HG03025 (cell line): Measurements from ENCODE around the gene HDHD3.
"Not testable (repeated sequence)": the region's sequence is repeated elsewhere in the genome, so short reads cannot be mapped to it uniquely, and the experiment has no call there.

Experiments
- ATAC-seq: cut with Tn5 transposase; IDR thresholded peaks from one replicate; pipeline ENCODE4 v1.9.1; 2021; ENCODE audit warnings: mild to moderate bottlenecking, moderate library complexity; ENCODE audit not compliant: unreplicated experiment, low FRiP score

HDHD3 gene

GRCh38 chr9:113376634-113377567 is at the start of gene HDHD3:
TSS of gene HDHD3 (minus strand) at chr9:113376986. CDS start at chr9:113374354, 2,632 bp downstream.
- peak; percentile 60 for ATAC-seq

GRCh38 chr9:113425072-113425471 is 48.3 kb upstream of the HDHD3 start:
- no peak for ATAC-seq

- ATAC-seq: no peak
Observed at GRCh38 chr9:113421726-113422125, 44.9 kb upstream of the HDHD3 start.

GRCh38 chr9:113417370-113417769 is 40.6 kb upstream of the HDHD3 start:
- ATAC-seq: no peak

GRCh38 chr9:113416149-113416721 is 39.4 kb upstream of the HDHD3 start:
- ATAC-seq: peak; percentile 98

GRCh38 chr9:113410207-113410864 is 33.5 kb upstream of the HDHD3 start, which contains the start of the genes C9orf43 and POLE3:
TSS of gene C9orf43 (plus strand) at chr9:113410747. CDS start at chr9:113413494, 2,747 bp downstream.
TSS of gene POLE3 (minus strand) at chr9:113410675. CDS start at chr9:113410293, 382 bp downstream.
- ATAC-seq: peak; percentile 87

- peak; percentile 10 for ATAC-seq
Observed at GRCh38 chr9:113409883-113410206, 33.1 kb upstream of the HDHD3 start.

GRCh38 chr9:113409481-113409880 is 32.7 kb upstream of the HDHD3 start:
- ATAC-seq: no peak

GRCh38 chr9:113406873-113407511 is 30.2 kb upstream of the HDHD3 start:
- ATAC-seq: not testable (repeated sequence)

- ATAC-seq: not testable (repeated sequence)
Observed at GRCh38 chr9:113406353-113406752, 29.6 kb upstream of the HDHD3 start.

GRCh38 chr9:113403646-113404045 is 26.9 kb upstream of the HDHD3 start:
- ATAC-seq: no peak

- ATAC-seq: peak; percentile 94
Observed at GRCh38 chr9:113401027-113401792, 24.4 kb upstream of the HDHD3 start, which contains the start of gene ALAD. TSS of gene ALAD (minus strand) at chr9:113401284. CDS start at chr9:113393559, 7,725 bp downstream.

GRCh38 chr9:113399646-113400200 is 22.9 kb upstream of the HDHD3 start:
- no peak for ATAC-seq

- no peak for ATAC-seq
Observed at GRCh38 chr9:113398796-113399195, 22.0 kb upstream of the HDHD3 start.

- no peak for ATAC-seq
Observed at GRCh38 chr9:113397203-113397631, 20.4 kb upstream of the HDHD3 start.

GRCh38 chr9:113395000-113395861 is 18.4 kb upstream of the HDHD3 start:
- ATAC-seq: no peak

GRCh38 chr9:113393281-113393680 is 16.5 kb upstream of the HDHD3 start:
- ATAC-seq: no peak

GRCh38 chr9:113391917-113392316 is 15.1 kb upstream of the HDHD3 start:
- no peak for ATAC-seq
